ENCODE measurements around the gene ARMC9.

Gene ARMC9

DNA sequence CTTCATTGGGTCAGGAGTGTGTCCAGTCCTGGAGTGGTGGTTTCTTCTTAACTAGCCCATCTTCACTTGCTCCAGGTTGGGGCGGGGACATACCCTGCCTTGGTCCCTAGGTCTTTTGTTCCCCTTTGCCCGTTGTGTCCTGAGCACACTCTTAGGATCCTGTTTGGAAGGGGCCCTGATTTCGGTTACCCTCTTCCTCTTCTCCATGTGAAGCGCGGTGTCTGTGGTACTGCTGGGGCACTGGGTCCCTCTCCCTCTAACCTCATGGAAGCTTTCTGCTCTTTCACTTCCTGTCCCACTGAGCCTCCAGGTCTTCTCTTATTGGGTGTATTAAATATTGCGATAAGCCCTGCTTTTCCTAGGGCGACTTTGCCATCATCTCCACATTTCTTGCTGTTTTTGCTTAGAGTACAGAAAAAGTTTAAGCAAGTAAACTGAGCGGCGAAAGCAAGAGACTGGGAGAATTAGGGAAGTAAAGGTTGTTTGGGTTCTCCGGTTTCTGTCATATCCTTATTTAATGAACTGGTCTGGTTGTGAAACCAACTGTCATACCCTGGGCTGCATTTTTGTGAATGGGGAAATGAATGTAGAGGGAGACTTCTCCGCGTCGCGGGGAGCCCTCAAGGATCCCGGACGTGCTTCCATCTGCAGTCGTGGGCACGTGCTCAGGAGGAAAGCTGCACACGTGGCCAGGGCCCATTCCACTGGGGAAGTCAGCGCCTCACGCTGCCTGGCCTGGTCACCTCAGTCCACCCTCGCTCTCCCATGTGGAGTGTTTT is 123.3 kb downstream of the ARMC9 start:
- no peak for DNase-seq

DNA sequence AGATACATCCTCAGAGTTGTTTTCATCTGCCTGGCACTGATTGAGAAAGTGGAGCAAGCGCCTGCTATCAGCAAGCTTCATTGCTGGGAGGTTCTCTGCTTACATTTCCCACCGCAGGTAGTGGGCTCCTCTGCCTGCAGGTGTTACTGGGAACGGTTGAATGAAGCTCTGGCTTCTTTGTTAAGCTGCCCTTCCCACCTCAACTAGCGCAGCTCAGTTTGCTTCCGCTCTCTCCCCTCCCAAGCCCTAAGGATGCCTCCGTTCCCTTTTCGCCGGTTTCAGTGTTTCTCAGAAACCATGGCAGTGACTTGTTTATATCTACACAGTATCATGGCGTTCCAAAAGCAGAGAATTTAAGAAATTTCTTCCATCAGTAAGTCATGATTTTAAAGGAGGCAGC is 124.9 kb downstream of the ARMC9 start:
- DNase-seq = no peak

DNA sequence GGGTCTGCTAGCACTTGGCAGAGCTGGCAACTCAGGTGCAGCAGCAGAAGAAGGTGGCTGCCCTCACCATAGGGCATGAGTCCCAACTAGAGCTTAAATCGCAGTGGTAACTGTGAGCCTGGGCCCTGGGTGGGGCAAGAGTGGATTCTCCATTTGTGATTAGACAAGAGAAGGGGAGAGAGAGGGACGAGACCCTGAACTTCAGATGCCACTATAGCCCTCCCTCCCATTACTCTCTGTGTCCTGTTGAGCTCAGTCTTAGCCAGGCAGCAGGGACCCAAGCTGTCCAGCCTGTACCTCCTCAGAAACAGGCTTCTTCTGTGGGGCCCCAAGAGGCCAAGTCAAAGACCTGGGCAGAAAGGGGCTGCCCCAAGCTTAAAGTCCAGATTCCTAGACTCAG is 127.4 kb downstream of the ARMC9 start:
- no peak for DNase-seq

DNA sequence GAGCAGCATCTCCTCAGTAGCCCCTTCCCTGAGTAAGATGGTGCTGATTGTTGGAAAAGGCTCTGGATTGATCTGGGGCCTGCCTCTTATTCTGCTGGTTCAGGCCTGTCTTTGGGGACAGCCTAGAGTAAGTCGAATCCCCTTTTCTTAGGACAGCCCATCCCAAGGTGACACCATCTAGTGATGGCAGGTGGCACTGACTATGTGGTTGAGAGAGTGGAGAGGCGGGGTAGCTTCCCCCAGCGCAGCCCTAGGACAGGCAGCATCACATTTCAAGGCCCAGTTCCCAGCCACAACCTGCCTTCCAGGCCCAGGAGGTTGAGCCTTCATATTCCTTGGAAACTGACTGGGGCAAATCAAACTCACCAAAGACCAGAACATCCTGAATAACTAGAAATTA is 128.0 kb downstream of the ARMC9 start:
- no peak for DNase-seq

DNA sequence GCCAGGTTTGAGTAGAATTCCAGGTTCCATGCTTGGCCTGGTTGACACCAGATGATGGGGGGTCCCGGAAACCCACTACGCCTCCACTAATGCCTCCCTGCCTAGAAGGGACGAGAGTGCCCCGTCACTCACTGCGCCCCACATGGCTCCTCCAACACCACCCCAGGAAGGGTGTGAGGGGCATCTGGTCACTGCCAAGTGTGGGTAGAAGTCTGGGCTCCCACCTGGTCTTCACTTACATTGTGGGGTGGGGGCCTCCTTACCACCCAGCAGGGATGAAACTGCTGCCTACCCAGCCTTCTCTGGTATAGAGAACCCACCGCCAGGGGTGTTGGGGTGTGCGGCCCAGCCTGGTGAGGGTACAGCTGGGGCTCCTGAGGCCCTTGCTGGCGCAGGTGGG is 131.9 kb downstream of the ARMC9 start:
- DNase-seq = no peak

DNA sequence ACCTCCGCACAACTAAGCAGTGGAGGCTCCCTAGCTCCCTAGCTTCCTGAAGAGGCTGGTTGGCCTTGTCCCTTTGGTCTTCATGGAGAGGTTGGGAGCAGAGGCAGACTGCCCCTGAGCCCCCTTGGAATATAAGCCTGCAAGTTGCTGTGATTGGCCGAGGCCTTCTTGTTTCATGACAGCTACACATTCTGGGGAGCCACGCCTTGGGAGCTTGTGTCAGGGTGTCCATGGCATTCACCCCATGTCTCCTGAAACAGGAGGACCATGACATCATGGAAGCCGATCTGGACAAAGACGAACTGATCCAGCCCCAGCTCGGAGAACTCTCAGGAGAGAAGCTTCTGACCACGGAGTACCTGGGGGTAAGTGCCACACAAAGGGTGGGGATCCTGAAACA is 133.1 kb downstream of the ARMC9 start:
- DNase-seq = no peak

DNA sequence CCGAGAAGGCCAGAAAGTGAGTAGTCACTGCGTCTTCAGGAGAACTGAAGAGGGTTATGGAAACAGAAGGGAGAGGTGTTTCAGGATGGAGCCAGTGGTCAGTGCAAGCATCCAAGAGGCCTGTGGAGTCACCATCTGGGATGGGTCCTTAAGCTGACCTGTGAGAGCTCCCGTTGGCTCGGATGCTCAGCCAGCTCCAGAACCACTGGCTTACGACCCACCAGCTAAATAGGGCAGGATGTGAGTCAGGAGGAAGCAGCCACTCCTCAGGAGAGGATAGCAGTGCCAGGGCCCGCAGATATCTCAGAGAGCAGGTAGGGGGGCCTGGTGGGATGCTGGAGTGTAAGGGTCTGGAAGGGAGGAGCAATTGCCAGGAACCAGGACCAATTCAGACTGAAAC is 134.0 kb downstream of the ARMC9 start:
- DNase-seq = no peak

DNA sequence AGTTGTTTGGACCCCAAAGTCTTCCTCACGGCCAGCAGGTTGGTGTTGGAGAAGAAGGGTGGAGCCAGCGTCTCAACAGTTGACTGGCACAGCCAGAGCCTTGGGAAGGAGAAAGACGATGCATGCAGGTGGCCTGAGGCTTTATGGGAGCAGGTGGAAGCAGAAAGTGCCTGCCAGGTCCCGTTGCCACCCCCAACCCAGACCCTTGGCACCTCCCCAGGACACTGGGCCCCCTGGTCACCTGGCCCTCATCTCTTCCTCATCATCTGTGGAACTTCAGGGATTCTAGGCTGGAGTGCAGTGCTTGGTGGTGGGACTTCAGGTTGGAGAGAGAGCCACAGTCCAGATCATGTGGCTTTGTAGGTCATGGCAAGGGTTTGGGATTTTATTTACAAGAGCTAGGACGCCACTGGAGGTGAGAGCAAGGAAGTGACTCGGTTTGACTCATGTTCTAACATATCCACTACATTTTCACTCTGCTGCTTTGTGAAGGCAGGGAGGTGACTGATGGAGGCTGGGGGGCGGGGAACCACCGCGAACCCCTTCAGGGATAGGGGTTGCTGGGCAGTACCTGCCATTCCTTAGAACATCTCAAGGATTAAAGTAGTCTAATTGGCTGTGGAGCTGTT is 134.6 kb downstream of the ARMC9 start:
- no peak for DNase-seq

DNA sequence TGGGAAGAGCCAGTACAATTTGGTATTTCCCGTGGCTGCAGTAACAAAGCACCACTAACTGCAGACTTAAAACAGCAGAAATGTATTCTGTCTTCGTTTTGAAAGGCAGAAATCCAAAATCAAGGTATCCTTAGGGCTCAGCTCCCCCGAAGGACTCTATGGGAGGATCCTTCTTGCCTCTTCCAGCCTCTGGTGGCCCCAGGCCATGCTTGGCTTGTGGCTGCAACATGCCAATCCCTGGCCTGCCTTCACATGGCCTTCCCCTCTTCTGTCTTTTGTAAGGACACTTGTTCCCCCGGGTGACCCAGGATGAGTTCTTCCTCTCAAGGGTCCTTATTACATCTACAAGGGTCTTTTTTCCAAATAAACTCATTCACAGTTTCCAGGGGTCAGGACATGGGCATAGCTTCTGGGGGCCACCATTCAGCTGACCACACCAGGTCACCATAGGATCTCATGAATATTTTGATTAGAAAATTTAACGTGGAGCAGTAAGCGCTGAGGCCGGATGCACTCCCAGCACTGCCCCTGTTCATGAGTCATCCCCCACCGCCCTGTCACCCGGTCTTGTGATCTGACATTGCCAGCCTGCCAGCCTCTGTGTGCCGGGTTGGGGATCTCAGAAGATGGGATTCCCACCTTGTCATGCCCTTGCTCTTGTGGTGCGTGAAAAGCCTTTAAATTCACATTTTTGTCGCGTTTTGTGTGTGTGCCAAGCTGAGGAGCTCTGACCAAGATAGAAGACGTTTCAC is 135.9 kb downstream of the ARMC9 start:
- no peak for DNase-seq

DNA sequence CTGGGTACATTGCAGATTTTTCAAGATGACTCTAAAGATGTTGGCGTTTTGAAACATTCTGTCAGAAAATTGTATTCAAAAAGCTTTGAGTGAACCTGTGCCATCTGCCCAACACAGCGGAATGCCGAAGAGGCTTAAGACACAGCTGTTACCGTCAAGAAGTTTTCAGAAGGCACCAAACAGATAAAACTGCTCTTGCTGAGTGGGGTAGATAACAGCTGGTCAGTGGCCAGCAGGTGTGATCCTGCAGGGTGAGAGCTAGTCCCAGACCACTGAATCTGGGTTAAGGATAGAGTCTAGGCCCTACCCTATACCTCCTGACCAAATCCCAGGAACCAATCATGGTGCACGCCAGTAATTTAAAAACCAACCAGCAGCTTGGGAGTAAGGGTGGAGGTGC is 136.6 kb downstream of the ARMC9 start:
- no peak for DNase-seq

DNA sequence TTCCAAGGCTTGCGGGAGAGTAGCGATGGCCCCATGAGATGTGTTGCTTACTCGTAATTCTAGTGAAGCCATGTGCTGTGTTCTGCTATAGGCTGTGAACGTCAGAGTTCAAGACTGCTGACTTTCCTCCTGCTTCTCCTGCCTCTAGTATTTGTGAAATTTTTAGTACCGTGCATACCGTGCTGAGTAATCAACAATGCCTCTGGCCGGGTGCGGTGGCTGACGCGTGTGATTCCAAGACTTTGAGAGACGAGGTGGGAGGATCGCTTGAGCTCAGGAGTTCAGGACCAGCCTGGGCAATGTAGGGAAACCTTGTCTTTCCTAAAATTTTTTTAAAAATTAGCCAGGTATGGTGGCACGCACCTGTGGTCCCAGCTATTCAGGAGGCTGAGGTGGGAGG is 137.2 kb downstream of the ARMC9 start:
- no peak for DNase-seq

DNA sequence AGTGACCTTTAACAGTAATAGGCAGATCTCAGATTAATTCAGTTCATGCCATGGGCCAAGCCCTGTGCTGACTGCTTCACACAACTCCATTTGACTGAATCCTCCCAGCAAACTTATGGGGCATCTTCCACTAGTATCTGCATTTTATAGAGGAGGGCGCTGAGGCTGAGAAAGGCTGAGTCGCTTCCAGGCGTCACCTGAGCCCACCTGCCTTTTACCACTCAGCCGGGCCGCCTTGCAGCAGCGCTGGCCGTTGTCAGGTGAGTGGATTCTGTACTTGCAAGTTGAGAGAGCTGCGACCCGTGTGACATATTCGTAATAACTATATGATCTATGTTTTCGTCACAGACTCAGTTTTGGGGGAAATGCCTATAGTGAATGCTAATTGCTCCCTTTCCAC is 137.8 kb downstream of the ARMC9 start:
- DNase-seq = no peak

DNA sequence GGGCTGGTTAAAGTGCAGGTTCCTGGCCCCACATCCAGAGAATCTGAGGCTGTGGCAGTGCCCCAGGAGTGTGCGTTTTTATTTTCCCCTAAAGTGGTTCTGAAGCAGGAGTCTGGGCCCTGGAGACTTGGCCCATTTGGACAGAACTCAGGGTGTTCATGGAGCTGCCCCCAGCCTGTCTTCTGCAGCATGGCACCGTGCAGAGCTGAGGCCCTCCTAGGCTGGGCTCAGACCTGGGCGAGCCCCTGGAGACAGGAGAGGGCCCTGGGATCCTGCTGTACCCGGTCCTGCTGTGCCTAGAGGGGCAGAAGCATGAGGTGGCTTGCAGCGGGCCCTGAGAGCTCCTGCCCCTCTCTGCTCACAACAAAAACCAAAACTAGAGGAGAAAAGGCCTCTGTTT is 138.3 kb downstream of the ARMC9 start:
- DNase-seq = no peak

DNA sequence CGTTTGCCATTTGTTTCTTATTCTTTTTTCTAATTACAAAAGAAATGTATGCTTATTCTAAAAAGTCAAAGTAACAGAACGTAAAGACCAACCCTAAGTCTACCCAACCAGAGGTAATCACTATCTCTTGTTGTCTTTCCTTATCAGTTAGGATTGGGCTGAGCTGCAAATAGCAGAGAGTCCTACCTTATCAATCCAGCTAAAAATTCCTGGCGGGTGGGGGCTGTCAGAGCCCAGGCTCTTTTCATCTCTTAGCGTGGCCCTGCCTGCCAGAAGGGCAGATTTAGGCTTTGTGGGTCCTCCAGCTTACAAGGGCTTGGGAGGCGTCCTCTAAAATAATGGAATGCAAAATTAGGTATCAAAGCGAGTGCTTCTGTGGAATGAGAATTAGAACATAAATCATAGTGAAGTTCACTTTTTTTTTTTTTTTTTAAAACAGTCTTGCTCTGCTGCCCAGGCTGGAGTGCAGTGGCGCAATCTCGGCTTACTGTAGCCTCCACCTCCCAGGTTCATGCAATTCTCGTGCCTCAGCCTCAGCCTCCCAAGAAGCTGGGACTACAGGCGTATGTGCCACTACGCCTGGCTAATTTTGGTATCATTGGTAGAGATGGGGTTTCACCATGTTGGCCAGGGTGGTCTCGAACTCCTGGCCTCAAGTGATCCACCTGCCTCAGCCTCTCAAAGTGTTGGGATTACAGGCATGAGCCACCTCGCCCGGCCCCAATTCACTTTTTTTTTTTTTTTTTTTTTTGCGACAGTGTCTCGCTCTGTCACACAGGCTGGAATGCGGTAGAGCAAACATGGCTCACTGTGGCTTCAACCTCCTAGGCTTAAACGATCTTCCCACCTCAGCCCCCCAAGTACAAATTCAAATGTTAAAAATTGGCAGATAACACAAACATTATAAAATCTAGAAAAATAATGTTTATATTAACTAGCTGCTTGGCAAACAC is 139.7 kb downstream of the ARMC9 start:
- DNase-seq = no peak

DNA sequence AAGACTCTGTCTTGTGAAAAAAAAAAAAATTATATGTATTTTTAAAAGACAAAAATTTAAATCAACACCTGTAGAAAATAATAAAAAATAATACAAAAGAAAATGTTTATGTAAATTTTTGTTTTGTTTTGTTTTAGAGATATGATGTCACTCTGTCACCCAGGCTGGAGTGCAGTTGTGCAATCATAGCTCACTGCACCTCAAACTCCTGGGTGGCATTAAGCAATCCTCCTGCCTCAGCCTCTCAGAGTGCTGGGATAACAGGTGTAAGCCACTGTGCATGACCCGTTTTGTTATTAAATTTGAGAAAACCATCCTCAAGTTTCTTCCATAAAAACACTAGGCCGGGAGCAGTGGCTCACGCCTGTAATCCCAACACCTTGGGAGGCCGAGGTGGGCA is 140.9 kb downstream of the ARMC9 start:
- no peak for DNase-seq

DNA sequence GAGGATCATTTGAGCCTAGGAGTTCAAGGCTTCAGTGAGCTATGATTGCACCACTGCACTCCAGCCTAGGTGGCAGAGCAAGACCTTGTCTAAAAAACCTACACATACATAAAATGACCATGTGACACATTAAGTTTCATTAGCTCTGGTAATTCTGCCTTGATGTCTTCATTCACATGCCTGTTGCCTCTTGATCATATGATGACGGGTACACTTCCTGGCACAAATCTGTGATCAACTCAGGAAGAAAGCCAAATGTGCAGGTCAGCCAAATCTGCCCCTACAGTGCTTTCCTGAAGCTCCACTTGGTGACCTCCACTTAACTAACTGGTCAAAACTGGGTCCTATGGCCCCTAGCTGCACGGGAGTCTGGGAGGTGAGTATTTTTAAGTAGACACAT is 142.7 kb downstream of the ARMC9 start:
- no peak for DNase-seq

DNA sequence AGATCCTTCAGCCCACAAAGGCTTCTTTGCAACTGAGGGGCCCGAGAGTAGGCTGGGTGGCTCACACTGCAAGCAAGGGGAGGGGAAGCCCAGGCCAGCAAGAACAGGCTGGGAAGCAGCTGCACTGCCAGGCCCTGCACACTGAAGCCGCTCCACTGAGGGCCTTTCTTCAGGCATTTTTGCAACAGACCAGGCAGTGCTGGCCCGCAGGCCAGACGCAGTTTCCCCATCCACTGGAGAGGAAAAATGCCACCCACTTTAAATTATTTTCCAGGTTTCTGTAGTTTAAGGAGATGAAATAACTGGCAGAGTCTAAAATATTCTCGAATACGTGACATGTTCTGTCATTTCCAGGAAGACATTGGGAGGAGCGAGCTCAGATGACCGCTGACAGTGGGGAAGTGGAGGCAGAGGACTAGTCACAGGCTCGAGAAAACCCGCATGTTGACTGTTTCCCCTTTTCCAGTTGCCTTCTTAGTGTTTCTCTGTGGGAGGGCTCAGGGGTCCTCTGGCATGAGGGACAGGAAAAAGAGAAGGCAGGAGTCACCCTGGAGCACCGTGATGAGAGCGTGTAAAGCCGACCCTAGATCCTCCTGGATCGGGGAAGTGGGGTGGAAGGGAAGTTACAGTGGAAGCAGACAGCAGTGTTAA is 143.8 kb downstream of the ARMC9 start:
- DNase-seq = no peak

DNA sequence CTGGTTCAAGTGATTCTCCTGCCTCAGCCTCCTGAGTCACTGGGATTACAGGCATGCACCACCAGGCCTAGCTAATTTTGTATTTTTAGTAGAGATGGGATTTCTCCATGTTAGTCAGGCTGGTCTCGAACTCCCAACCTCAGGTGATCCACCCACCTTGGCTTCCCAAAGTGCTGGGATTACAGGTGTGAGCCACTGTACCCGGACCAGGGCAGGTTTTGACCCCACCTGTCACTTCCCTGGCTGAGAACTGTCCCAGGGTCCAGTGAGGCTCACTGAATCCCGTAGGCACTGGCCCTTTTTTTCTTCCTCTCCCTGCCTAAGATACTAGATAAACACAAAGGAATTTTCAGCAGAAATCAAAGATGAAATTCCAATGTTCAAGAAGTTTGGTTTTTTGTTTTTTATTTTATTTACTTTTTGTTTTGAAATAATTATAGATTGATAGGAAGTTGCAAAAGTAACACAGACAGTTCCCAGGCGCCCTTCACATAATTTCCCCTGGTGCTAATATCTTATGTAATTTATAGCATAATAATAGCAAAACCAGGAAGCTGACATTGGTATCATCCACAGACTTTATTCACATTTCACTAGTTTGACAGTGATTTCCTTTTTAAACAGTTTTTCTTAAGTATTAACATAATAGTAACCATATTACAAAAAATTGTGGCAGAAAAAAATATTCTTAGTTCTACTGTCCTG is 144.7 kb downstream of the ARMC9 start:
- no peak for DNase-seq

DNA sequence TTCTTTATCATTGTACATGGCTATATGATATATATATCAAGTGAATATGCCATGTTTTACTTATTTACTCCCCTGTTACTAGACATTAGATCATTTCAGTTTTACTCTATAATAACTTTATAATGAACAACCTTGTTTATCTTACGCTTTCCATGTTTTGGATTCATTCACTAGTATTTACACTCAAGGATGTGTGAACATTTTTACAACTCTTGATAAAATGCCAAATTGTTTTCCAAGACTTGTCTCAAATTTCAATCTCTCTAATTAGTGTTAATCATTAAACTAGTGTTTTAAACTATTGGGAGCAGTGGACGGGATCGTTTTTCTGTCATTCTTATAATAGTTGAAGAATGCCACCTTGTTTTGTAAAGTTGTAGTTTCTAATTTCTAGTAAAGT is 145.6 kb downstream of the ARMC9 start:
- DNase-seq = no peak

DNA sequence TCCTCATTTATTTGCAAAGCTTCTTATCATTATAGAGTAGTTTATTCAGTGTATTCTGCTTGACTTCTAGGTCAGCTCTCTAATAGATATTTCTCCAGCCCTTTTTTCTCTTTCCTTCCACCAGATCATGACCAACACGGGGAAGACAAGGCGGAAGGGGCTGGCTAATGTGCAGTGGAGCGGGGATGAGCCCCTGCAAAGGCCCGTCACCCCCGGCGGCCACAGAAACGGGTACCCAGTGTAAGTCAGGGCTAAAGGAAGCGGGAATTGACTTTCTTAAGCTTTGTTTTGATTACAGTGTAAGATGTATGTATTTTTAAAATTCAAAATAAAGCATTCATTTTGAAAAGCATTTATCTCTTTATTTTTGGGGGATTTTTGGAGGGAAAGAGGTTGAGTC is 146.4 kb downstream of the ARMC9 start:
- no peak for DNase-seq

DNA sequence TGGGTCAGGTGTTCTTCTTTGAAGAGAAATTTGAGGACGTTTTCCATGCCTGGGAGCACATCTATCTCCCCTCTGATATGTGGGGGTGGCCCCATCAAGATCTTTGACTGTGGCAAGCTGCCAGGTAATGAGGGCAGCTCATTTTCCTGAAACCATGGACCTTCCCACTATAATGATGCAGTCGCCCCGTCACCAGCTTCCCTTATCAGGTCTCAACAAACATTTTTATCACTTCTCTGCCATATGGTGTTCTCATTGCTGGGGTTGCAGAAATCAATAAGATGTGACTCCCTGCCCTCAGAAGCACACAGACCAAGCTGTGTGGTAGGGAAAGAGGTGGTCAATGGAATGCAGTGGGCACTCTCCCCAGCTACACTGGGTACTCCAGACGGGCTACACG is 148.7 kb downstream of the ARMC9 start:
- no peak for DNase-seq

DNA sequence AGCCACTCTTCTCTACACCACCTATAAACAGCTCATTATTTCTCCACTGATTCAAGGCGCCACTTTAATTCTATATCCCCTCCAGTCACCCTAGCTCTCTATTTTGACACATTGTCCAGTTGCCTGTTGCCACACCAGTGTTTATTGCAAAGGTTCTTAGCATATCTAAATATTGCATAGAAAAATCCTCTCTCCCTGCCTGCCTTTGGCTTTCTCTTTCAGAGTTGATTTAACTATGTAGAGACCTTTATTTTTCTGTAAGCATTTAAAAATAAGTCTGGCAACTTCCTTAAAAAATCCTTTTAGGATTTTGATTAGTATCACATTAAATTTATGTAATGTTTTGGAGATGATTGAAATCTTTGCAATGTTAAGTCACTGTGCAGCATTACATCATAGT is 149.2 kb downstream of the ARMC9 start:
- DNase-seq = no peak

All from NCI-H1417 treated with DMSO at 0.1 percent for 48 hours (cell line).